SK-N-SH (cell line): ENCODE measurements around the gene USP47. TPM values are rescaled to one million over a fixed set of nuclear protein-coding genes. Genes with fewer than 3 reads are reported as not detected.

Source experiments
- CTCF ChIA-PET: fragments of 300-600, 350-600 bp; formaldehyde crosslinking; extraction: SDS; loops from one replicate; lab custom pipeline; 2021; lab: Yijun Ruan, JAX
- POLR2A ChIA-PET: fragments of 350-600 bp; sonication (Branson Sonifier 250); formaldehyde crosslinking; extraction: SDS; loops from one replicate; lab custom pipeline; 2020; ENCODE audit warnings: antibody characterized with exemption, inconsistent platforms; lab: Yijun Ruan, JAX
- DNase-seq: peaks from one replicate; pipeline ENCODE4 v3.0.0; 2012
- H2AFZ ChIP-seq: fragments of 200-600 bp; sonication (generic); 2 replicates; pipeline ENCODE4 v1.8.1; 2016; ENCODE audit warnings: antibody characterized with exemption, mild to moderate bottlenecking, low read depth
- H3F3A ChIP-seq: fragments of 200-600 bp; sonication (generic); replicated peaks from 2 replicates; pipeline ENCODE3; 2016; ENCODE audit warnings: antibody characterized with exemption, mild to moderate bottlenecking; ENCODE audit not compliant: insufficient read depth
- H3K27ac ChIP-seq, 2 experiments: fragments of 200-500 bp in 1 of 2; fragments of 200-600 bp in 1 of 2; sonication (Bioruptor generic) in 1 of 2; sonication (generic), shearing (Covaris generic) in 1 of 2; 2 replicates each; pipeline versions ENCODE4 v1.5.1 to v1.6.1; 2014 to 2016; ENCODE audit warnings: low read depth in 2 of 2, inconsistent platforms in 1 of 2, low read length in 1 of 2, mild to moderate bottlenecking in 1 of 2, mixed read lengths in 1 of 2
- H3K27me3 ChIP-seq: fragments of 200-600 bp; sonication (generic), shearing (Covaris generic); 2 replicates; pipeline ENCODE4 v1.6.1; 2016; ENCODE audit warnings: mixed run types; ENCODE audit not compliant: insufficient read depth
- H3K36me3 ChIP-seq, 2 experiments: fragments of 200-500 bp in 1 of 2; fragments of 200-600 bp in 1 of 2; sonication (Bioruptor generic) in 1 of 2; sonication (generic) in 1 of 2; replicated peaks in 1 of 2; 2 replicates each; pipeline versions ENCODE3 to v1.5.1; 2014 to 2016; ENCODE audit warnings: low read length in 1 of 2, mild to moderate bottlenecking in 1 of 2; ENCODE audit not compliant: insufficient read depth in 2 of 2, control insufficient read depth in 1 of 2
- H3K4me1 ChIP-seq, 2 experiments: fragments of 200-500 bp in 1 of 2; fragments of 200-600 bp in 1 of 2; sonication (Bioruptor generic) in 1 of 2; sonication (generic), shearing (Covaris generic) in 1 of 2; 2 replicates each; pipeline versions ENCODE4 v1.5.1 to v1.6.1; 2014 to 2016; ENCODE audit warnings: low read depth in 1 of 2, low read length in 1 of 2, mixed run types in 1 of 2; ENCODE audit not compliant: insufficient read depth in 2 of 2, control insufficient read depth in 1 of 2
- H3K4me2 ChIP-seq: fragments of 200-600 bp; sonication (generic), shearing (Covaris generic); 2 replicates; pipeline ENCODE4 v1.6.1; 2017; ENCODE audit warnings: mixed run types
- H3K4me3 ChIP-seq, 2 experiments: fragments of 200-500 bp in 1 of 2; fragments of 200-600 bp in 1 of 2; sonication (Bioruptor generic) in 1 of 2; sonication (generic), shearing (Covaris generic) in 1 of 2; 2 replicates each; pipeline versions ENCODE4 v1.5.1 to v1.8.1; 2014 to 2016; ENCODE audit warnings: low read depth in 2 of 2, inconsistent platforms in 1 of 2, low read length in 1 of 2, mild to moderate bottlenecking in 1 of 2, mixed read lengths in 1 of 2, moderate library complexity in 1 of 2
- H3K79me2 ChIP-seq: fragments of 200-600 bp; sonication (generic); 2 replicates; pipeline ENCODE4 v1.8.1; 2017; ENCODE audit warnings: mild to moderate bottlenecking; ENCODE audit not compliant: insufficient read depth
- H3K9ac ChIP-seq: fragments of 200-600 bp; sonication (generic); 2 replicates; pipeline ENCODE4 v1.6.1; 2017; ENCODE audit warnings: mixed run types
- H3K9me2 ChIP-seq: fragments of 200-600 bp; sonication (generic); 2 replicates; pipeline ENCODE4 v1.6.1; 2017; ENCODE audit warnings: mixed run types
- H3K9me3 ChIP-seq: fragments of 200-600 bp; sonication (generic); 2 replicates; pipeline ENCODE4 v1.6.1; 2017; ENCODE audit warnings: mixed run types, mild to moderate bottlenecking, moderate library complexity
- H4K20me1 ChIP-seq: fragments of 200-600 bp; sonication (generic); 2 replicates; pipeline ENCODE4 v1.6.1; 2017; ENCODE audit warnings: mild to moderate bottlenecking, mixed run types; ENCODE audit not compliant: insufficient read depth
- MXI1 ChIP-seq: IDR thresholded peaks from 2 replicates; pipeline ENCODE4 v1.6.1; 2012; ENCODE audit warnings: mild to moderate bottlenecking, low read depth, low read length, improper control_type of control experiment
- REST ChIP-seq: IDR thresholded peaks from 2 replicates; pipeline ENCODE4 v1.6.1; 2012; ENCODE audit warnings: mild to moderate bottlenecking, low read depth, low read length, moderate library complexity
- RXRA ChIP-seq: IDR thresholded peaks from 2 replicates; pipeline ENCODE4 v1.4.0; 2012; ENCODE audit warnings: low read depth, mild to moderate bottlenecking, borderline replicate concordance
- SIN3A ChIP-seq: IDR thresholded peaks from 2 replicates; pipeline ENCODE4 v1.6.1; 2012; ENCODE audit warnings: low read depth, mild to moderate bottlenecking, low read length, moderate library complexity, borderline replicate concordance
- TAF1 ChIP-seq: IDR thresholded peaks from 2 replicates; pipeline ENCODE4 v1.6.1; 2012; ENCODE audit warnings: low read depth, mild to moderate bottlenecking, low read length, moderate library complexity, borderline replicate concordance
- TCF12 ChIP-seq: IDR thresholded peaks from 2 replicates; pipeline ENCODE4 v1.4.0; 2012
- TEAD4 ChIP-seq: IDR thresholded peaks from 2 replicates; pipeline ENCODE4 v1.4.0; 2012; ENCODE audit warnings: mild to moderate bottlenecking, borderline replicate concordance; ENCODE audit not compliant: insufficient read depth
- YY1 ChIP-seq: IDR thresholded peaks from 2 replicates; pipeline ENCODE4 v1.4.0; 2012; ENCODE audit warnings: low read depth, mild to moderate bottlenecking
- WGBS: methylation state at CpG from one replicate; pipeline ENCODE4 v1.1.6; 2017; ENCODE audit warnings: low lambda C conversion rate; 5-methylcytosine and 5-hydroxymethylcytosine counted together
- polyA plus RNA-seq, 3 experiments: library from polyadenylated mRNA; depleted of rRNA; stranded (reverse); fragments of >200 nt; gene quantifications; 2 replicates each; pipeline ENCODE4 v1.2.3, GENCODE V29; 2012
- TF ChIP-seq, protein P1 (sequence below): IDR thresholded peaks from 2 replicates; pipeline ENCODE4 v1.4.0; 2012; ENCODE audit warnings: low read depth

The USP47 gene
- polyA plus RNA-seq, 1 of the 3 experiments (the other 2 are of a cell fraction), result 10.3 TPM

DNA sequence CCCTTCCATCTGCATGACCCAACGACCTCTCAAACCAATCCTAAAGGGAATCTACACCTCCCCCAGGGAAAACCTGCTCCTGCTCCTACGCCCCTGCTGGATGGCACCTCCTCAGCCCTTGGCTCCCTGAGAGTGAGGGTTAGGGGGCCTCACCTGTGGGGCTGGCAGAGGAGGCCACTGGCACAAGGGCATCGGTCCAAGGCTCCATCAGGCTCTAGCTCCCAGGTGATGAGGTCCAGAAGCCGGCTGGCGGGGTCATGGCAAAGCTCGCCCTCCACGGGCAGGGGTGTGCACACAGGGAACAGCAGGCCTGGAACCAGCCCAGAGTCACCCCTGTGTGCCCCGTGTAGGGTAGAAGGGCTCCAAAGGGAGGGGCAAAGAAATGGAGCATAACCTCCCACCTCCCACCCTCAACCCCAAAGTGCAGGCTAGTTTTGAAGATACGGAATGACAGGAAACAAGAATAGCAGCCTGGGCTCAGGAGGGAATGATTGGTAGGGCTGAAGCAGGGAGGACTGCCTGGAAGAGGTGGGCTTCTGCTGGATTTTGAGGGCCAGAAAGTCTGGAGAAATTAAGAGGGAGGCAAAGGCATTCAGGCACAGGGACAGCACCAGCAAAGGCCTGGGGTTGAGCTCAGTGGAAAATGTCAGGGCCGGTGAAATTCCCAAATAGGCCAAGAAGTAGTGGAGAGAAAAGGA lies 124.0 kb downstream of the USP47 start:
- H3F3A ChIP-seq, result peaks cover 26% of the 10 kb centered on the region
- CTCF ChIA-PET, result interaction anchor here (0.7 to 5.0 kb wide), 14 partner anchors 11 to 158 kb away, joined by 3 to 39 read pairs (median 5); no protein-coding TSS in a partner anchor
- WGBS, result 93% methylated on average over 6 of the region's 10 CpGs

GRCh38 chr11:11966354-11966741 lies 124.6 kb downstream of the USP47 start:
- 92% methylated on average over 7 of the region's 7 CpGs for WGBS
- H2AFZ ChIP-seq, result no peak overlapping the region
- H3K27me3 ChIP-seq, result no peaks in the 10 kb centered on the region
- H3K9ac ChIP-seq, result no peak overlapping the region
- POLR2A ChIA-PET, result interaction anchor here (1.7 kb wide), 1 partner anchor 13 kb away, joined by 10 read pairs; no protein-coding TSS in a partner anchor
- peaks cover 16 to 75% of the 10 kb centered on the region in 2 experiments for H3K4me1 ChIP-seq
- peaks cover 20% of the 10 kb centered on the region for H3K79me2 ChIP-seq
- no peak for DNase-seq
- TF ChIP-seq TEAD4, result no peak
- TF ChIP-seq MXI1, result no peak
- no peak for TF ChIP-seq REST
- no peak for TF ChIP-seq YY1
- H3K9me3 ChIP-seq, result no peaks in the 10 kb centered on the region
- no peak overlapping the region for H3K4me3 ChIP-seq
- peak overlapping the region in 1 of 2 experiments; percentile 20; a peak in 1 of 4 replicates for H3K27ac ChIP-seq
- peaks cover 50 to 62% of the 10 kb centered on the region in 2 experiments for H3K36me3 ChIP-seq
- CTCF ChIA-PET, result interaction anchor here (0.7 to 5.0 kb wide), 29 partner anchors 8 to 323 kb away, joined by 3 to 39 read pairs (median 5); partner anchors contain the start of genes DKK3 and USP47
- no peak overlapping the region for H3K4me2 ChIP-seq
- H4K20me1 ChIP-seq, result no peaks in the 10 kb centered on the region
- H3F3A ChIP-seq, result peaks cover 25% of the 10 kb centered on the region
- H3K9me2 ChIP-seq, result no peaks in the 10 kb centered on the region

More for the DNA sequence above, 124.0 kb downstream of the USP47 start:
- H3K27ac ChIP-seq, result peak overlapping the region in 1 of 2 experiments; percentile 31; a peak in 1 of 4 replicates
- no peak overlapping the region for H3K9ac ChIP-seq
- H4K20me1 ChIP-seq, result no peaks in the 10 kb centered on the region
- peaks cover 16% of the 10 kb centered on the region for H3K79me2 ChIP-seq
- no peak overlapping the region for H3K4me3 ChIP-seq
- peaks cover 45 to 63% of the 10 kb centered on the region in 2 experiments for H3K36me3 ChIP-seq
- DNase-seq, result no peak
- peaks cover 16 to 73% of the 10 kb centered on the region in 2 experiments for H3K4me1 ChIP-seq
- no peaks in the 10 kb centered on the region for H3K9me2 ChIP-seq
- no peaks in the 10 kb centered on the region for H3K27me3 ChIP-seq
- no peak overlapping the region for H3K4me2 ChIP-seq
- no peak overlapping the region for H2AFZ ChIP-seq
- TF ChIP-seq TCF12 (no peak), RXRA (no peak), TAF1 (no peak), SIN3A (no peak)
- TF ChIP-seq, protein P1, sequence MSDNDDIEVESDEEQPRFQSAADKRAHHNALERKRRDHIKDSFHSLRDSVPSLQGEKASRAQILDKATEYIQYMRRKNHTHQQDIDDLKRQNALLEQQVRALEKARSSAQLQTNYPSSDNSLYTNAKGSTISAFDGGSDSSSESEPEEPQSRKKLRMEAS, result no peak
- TF ChIP-seq, all 33 proteins: peak for 0
- H3K9me3 ChIP-seq, result no peaks in the 10 kb centered on the region
- POLR2A ChIA-PET, result interaction anchor here (1.7 kb wide), 1 partner anchor 14 kb away, joined by 10 read pairs; no protein-coding TSS in a partner anchor
